Dermis blood vessel endothelial cell (primary cell): ENCODE results near the gene SLC6A9. TPM values are rescaled to one million over a fixed set of nuclear protein-coding genes. Genes with fewer than 3 reads are reported as not detected.

Source experiments
- DNase-seq: peaks from one replicate; pipeline ENCODE4 v3.0.0; 2010
- total RNA-seq: library from RNA; depleted of rRNA; stranded (reverse); fragments of >200 nt; gene quantifications from 2 replicates; pipeline ENCODE4 v1.2.3, GENCODE V29; 2014

The SLC6A9 gene
- total RNA-seq, result 0.23 TPM in 1 of 2 replicates, not detected in the other

DNA sequence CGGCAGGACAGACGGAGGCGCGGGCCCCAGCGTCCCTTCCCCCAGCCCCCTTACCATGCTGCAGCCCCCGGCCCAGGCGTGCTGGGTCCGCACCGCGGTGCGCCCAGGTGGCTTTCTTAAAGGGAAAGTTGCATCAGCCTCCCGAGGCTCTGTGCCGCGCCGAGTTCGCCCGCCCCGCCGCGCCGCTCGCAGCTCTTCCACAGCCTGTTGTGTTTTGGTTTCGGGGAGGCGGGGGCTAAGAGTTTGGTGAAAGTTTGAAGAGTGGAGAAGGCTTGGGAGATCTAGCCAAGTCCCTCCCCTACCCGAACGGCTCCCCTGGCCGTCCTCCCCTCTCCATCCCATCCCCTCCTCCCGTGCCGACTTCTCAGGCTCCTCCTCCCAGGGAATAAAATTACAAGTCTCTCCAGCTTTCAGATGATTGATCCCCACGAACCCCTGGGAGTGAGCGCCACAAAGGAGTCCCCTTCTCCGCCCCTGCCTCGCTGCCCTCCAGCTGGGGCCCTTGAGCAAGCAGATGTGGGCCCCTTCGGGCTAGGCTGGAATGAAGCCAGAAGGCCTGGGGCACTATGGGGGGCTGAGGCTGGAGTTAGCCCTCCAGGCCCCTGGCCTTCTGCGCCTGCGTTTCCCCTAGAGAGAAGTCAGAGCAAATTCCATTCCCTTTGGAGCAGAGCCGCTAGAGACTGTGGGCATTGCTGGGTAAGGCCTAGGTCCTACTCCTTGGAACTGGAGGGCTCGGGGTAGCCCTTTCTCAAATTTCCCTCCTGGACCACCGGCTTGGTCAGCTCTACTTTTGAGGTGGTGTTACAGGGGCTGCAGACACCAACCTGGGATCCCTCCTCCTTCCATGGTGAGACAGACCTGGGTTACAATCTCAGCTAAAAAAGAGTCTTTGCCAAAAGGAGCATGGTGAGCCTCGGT lies at the start of gene SLC6A9:
Gene SLC6A9 (minus strand): TSS at position 211 of the 918 bp plus-strand sequence. CDS start 7,185 bp downstream, outside the sequence.
- peak; percentile 31 for DNase-seq

DNA sequence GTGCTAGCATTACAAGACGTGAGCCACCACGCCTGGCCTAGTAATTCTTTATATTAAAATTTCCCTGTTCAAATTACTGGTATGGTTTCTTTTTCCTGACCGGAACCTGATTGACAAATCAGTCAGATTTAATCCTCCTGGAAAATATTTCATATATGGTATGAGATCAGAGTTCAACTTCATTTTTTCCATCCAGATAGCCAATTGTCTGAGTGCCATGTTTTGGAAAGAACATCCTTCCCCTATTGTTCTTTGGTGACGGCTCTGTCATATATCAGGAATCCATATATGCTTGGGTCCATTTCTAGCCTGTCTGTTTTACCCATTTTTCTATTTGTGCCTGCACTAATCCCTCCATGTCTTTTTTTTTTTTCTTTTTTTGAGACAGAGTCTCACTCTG lies 48.3 kb upstream of the SLC6A9 start:
- no peak for DNase-seq

DNA sequence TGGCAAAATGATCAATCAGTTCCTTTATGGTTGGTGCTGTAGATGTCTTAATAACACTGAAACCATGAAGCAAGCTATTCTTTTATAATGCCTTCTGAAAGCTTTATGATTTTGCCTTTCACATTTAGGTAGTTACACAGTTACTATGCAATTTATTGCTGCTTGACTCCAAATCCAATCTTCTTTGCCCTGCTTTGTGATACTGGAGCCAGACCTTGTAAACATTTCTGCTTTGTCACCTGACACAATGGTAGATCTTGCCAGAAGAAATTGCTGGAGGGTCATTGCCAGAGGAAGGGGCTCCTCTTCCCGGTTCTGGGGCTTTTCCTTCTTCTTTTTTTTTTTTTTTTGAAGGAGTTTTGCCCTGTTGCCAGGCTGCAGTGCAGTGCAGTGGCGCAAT lies 46.8 kb upstream of the SLC6A9 start:
- no peak for DNase-seq

- DNase-seq, result no peak
Observed at GRCh38 chr1:44077421-44077820, 46.2 kb upstream of the SLC6A9 start.

- DNase-seq, result no peak
Observed at GRCh38 chr1:44076066-44076465, 44.8 kb upstream of the SLC6A9 start.

- DNase-seq, result no peak
Observed at GRCh38 chr1:44074415-44074814, 43.2 kb upstream of the SLC6A9 start.

GRCh38 chr1:44073528-44073927 lies 42.3 kb upstream of the SLC6A9 start:
- DNase-seq, result no peak

GRCh38 chr1:44072821-44073220 lies 41.6 kb upstream of the SLC6A9 start:
- DNase-seq, result no peak

DNA sequence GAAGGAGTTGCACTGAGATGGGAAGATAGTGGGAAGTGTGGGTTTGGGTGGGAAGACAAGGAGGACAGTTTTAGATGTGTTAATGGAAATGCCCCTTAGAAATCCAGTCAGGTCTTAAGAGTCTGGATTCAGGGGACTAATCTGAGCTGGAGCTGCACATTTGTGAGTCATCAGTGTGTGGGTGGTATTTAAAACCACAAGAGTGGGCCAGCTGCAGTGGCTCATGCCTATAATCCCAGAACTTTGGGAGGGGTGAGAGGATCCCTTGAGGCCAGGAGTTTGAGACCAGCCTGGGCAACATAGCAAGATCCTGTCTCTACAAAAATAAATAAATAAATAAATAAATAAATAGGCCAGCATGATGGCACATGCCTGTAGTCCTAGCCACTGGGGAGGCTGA lies 40.9 kb upstream of the SLC6A9 start:
- DNase-seq, result peak; percentile 45

DNA sequence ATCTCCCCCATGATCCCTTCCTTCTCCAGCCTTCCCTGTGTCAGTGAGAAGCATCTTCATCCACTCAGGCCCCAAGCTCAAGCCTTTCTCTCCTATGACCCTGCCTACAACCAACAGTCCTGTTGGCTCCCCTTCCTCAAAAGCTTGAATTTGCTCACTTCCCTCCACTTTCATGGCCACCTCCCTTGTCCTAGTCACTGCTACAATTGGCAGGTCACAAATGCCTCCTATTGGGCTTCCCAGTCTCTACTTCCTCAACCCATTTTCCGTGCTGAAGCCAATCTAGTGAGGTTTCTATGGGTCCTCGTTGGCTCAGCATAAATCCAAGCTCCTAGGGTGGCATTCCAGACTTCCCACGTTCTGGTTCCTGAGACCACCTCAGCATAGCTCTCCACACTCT lies 40.2 kb upstream of the SLC6A9 start:
- DNase-seq, result no peak

DNA sequence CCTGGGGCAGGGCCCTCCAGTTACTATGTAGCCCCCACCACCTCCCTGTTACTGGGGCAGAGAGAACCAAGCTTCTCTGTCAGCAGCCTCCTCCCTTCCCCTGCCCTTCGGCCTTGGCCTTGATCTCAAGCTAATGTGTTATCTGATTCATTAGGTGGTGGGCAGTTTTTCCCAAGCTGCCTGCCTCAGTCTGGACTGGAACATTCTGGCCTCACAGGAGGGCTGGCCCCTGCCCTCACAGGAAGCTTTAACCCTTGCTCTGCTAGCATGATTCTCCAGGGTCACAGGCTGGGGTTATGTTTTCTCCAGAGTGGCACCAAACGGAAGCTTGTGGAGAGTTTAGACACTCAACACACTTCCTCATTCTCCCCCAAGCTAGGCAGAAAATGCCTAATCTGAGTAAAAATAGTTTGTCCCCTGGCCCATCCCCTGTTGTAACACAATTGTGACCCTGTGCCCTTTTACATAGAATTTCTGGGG lies 37.2 kb upstream of the SLC6A9 start:
- peak; percentile 11 for DNase-seq

DNA sequence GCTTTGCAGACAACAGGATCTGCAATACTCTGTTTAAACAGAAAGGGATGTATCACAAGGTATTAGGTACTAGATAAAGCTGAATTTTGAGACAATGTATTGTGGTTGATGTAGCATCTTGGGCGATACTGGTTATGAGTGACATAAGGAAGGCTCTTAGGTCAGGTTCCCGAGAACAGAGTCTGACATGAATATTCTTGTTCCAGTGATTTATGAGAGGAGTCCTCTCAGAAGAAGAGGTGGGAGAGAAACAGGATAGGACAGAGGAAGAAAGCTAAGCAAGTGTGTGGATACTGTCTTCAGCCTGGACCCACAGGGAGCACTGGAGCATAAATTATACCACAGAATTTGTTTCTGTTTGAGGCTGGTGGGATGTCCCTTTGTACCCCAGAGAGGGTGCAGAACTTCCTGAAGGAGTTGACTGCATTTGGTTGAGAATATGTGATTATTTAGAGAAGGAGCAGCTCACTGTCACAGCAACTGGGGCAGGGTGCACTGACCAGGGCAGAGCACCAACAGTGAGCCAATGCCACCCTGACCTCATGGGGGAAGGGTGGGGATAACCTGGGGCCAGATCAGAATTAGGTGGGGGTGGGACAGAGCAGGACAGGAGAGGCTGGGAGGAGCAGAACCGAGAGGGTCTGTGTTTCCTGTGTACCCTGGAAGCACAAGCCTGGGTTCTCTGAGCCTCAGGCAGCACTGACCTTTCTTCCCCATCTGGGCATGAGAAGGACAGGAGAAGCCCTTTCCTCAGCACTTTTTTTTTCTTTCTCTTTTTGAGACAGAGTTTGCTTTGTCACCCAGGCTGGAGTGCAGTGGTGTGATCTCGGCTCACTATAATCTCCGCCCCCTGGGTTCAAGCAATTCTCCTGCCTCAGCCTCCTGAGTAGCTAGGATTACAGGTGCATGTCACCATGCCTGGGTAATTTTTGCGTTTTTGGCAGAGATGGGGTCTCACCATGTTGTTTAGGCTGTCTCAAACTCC lies 36.3 kb upstream of the SLC6A9 start:
- no peak for DNase-seq

- no peak for DNase-seq
Observed at GRCh38 chr1:44062656-44063179, 31.5 kb upstream of the SLC6A9 start.

DNA sequence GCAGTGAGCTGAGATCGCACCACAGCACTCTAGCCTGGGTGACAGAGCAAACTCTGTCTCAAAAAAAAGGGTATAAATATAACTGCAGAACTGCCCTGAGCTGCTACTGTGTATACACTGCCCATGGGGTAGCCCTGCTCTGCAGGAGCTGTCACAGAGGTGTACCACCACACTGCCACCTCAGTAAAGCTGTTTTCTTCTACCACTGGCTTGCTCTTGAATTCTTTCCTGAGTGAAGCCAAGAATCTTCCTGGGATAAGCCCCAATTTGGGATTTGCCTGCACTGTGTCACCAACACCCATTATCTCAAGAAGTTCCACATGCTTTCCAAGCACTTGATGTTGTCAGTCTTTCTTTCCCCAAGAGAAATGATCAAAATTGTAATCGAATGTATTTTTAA lies 30.6 kb upstream of the SLC6A9 start:
- no peak for DNase-seq

DNA sequence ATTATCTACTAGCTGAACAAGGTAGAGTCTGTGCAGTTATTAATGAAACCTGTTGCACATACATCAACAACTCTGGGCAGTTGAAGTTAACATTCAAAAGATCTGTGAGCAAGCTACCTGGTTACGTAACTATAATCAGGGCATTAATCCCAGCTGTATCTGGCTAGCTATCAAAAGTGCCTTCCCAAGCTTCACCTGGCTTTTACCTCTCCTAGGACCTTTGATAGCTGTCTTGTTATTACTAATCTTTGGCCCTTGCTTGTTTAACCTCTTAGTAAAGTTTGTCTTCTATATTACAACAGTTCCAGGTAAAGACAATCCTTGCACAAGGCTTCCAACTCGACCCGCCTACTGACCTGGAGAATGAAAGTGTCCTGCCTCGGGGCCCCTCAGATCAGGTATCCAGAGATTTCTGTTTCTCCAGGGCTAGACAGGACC lies 29.6 kb upstream of the SLC6A9 start:
- DNase-seq, result no peak

DNA sequence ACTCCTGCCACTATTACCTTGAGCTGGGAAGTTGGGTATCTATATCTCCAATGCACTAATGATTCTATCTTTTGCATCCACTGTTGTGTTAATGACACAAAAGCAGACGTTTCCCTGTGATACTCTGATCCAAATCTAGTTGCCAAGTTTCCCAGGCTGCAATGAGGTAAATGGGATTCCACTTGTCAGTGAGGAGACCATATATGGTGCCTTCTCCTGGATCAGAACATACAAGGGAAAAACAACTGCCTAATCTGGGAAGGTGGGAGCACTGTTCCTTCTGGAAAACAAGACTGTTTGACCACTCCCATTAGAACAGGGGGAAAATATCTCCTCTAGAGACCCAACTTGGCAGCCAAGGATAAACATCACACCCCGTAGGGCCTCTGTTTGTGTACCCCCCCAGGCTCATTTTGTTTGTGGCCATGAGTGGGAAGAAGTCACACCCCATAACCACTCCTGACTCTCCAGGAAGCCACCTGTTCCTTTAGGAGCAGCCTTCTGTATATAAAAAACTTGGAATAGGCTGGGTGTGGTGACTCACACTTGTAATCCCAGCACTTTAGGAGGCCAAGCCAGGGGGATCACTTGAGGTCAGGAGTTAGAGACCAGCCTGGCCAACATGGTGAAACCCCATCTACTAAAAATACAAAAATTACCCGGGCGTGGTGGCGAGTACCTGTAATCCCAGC lies 28.5 kb upstream of the SLC6A9 start:
- no peak for DNase-seq

- no peak for DNase-seq
Observed at GRCh38 chr1:44059212-44059611, 27.9 kb upstream of the SLC6A9 start.

DNA sequence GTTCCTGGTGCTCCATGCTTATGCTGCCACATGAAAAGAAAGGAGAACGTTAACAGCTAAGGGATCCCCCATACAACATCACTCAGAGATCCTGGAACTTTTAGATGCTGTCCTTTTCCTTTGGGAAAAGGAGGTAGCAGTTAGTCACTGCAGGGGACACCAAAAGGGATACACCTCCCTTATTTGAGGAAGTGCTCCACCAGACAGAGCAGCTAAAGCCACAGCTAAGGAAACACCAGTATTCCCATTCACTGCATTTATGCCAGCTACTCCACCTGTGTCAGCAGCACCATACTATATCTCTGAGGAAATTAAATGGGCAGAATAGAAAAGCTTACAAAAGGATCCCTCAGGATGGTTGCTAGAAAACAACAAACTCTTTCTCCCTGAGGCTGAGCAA lies 26.0 kb upstream of the SLC6A9 start:
- no peak for DNase-seq

- DNase-seq, result no peak
Observed at GRCh38 chr1:44053394-44053793, 22.1 kb upstream of the SLC6A9 start.

DNA sequence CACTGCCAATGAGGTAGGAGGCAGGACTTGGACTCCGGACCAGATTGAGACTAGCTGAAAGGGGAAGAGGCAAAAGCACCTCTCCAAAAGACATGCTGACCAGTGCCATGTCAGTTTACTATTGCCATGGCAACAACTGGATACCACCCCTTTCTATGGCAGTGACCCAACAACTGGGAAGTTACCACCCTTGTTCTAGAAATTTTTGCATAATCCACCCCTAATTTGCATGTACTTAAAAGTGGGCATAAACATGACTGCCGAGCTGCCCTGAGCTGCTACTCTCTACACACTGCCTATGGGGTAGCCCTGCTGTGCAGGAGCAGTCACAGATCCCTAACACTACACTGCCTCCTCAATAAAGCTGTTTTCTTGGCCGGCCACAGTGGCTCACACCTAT lies 19.0 kb upstream of the SLC6A9 start:
- DNase-seq, result no peak

- peak; percentile 53 for DNase-seq
Observed at GRCh38 chr1:44049839-44050238, 18.6 kb upstream of the SLC6A9 start.

- no peak for DNase-seq
Observed at GRCh38 chr1:44048532-44049215, 17.4 kb upstream of the SLC6A9 start.
